Measurements from ENCODE around the gene FABP6. TPM values are rescaled to one million over a fixed set of nuclear protein-coding genes. Genes with fewer than 3 reads are reported as not detected.

The FABP6 gene
- total RNA-seq, 2 donors from 2014 or later, result not detected

- Histone ChIP-seq H3K36me3 (no peaks in the 10 kb centered on the region), H3K27ac (no peak overlapping the region), H3K4me1 (ENCODE audit: control insufficient read depth in 1 of 2, low read depth in 2 of 2) (no peaks in the 10 kb centered on the region), H3K4me3 (no peak overlapping the region), H3K9me3 (no peaks in the 10 kb centered on the region), H3K27me3 (replicated peaks; ENCODE audit: insufficient read depth) (no peaks in the 10 kb centered on the region)
- ATAC-seq (ENCODE audit: insufficient number of reproducible peaks, low FRiP score, low read depth) (no peak), DNase-seq (ENCODE audit: low spot score) (no peak)
- no peak for TF ChIP-seq CTCF (IDR thresholded peaks at IDR 0.05)
These were observed 19.4 kb upstream of the FABP6 start for GRCh38 chr5:160209917-160210316.

GRCh38 chr5:160210606-160211005 is 18.7 kb upstream of the FABP6 start:
- H3K4me3 ChIP-seq, result no peak overlapping the region
- ATAC-seq (ENCODE audit: insufficient number of reproducible peaks, low FRiP score, low read depth), result no peak
- TF ChIP-seq CTCF (IDR thresholded peaks at IDR 0.05), result no peak

GRCh38 chr5:160211352-160211751 is 18.0 kb upstream of the FABP6 start:
- no peaks in the 10 kb centered on the region for H3K9me3 ChIP-seq
- TF ChIP-seq CTCF (IDR thresholded peaks at IDR 0.05), result no peak
- no peak overlapping the region for H3K27ac ChIP-seq
- no peak overlapping the region for H3K4me3 ChIP-seq
- no peak for ATAC-seq (ENCODE audit: insufficient number of reproducible peaks, low FRiP score, low read depth)
- H3K36me3 ChIP-seq, result no peaks in the 10 kb centered on the region
- no peak for DNase-seq (ENCODE audit: low spot score)
- H3K4me1 ChIP-seq (ENCODE audit: control insufficient read depth in 1 of 2, low read depth in 2 of 2), result no peaks in the 10 kb centered on the region
- H3K27me3 ChIP-seq (replicated peaks; ENCODE audit: insufficient read depth), result no peaks in the 10 kb centered on the region

More at GRCh38 chr5:160210606-160211005, 18.7 kb upstream of the FABP6 start:
- no peaks in the 10 kb centered on the region for H3K27me3 ChIP-seq (replicated peaks; ENCODE audit: insufficient read depth)
- H3K9me3 ChIP-seq, result no peaks in the 10 kb centered on the region
- DNase-seq (ENCODE audit: low spot score), result no peak
- H3K27ac ChIP-seq, result no peak overlapping the region
- H3K36me3 ChIP-seq, result no peaks in the 10 kb centered on the region
- no peaks in the 10 kb centered on the region for H3K4me1 ChIP-seq (ENCODE audit: control insufficient read depth in 1 of 2, low read depth in 2 of 2)

- Histone ChIP-seq H3K9me3 (no peaks in the 10 kb centered on the region), H3K4me3 (no peak overlapping the region), H3K27me3 (replicated peaks; ENCODE audit: insufficient read depth) (no peaks in the 10 kb centered on the region), H3K27ac (no peak overlapping the region), H3K36me3 (no peaks in the 10 kb centered on the region), H3K4me1 (ENCODE audit: control insufficient read depth in 1 of 2, low read depth in 2 of 2) (no peaks in the 10 kb centered on the region)
- ATAC-seq (ENCODE audit: insufficient number of reproducible peaks, low FRiP score, low read depth) (no peak), DNase-seq (ENCODE audit: low spot score) (no peak)
- no peak for TF ChIP-seq CTCF (IDR thresholded peaks at IDR 0.05)
These were observed 15.8 kb upstream of the FABP6 start for GRCh38 chr5:160213537-160213936.

GRCh38 chr5:160219356-160219755 is 9.9 kb upstream of the FABP6 start:
- DNase-seq (ENCODE audit: low spot score) (no peak), ATAC-seq (ENCODE audit: insufficient number of reproducible peaks, low FRiP score, low read depth) (no peak)
- Histone ChIP-seq H3K27me3 (replicated peaks; ENCODE audit: insufficient read depth) (no peaks in the 10 kb centered on the region), H3K27ac (no peak overlapping the region), H3K4me3 (no peak overlapping the region), H3K4me1 (ENCODE audit: control insufficient read depth in 1 of 2, low read depth in 2 of 2) (no peaks in the 10 kb centered on the region), H3K9me3 (no peaks in the 10 kb centered on the region), H3K36me3 (no peaks in the 10 kb centered on the region)
- no peak for TF ChIP-seq CTCF (IDR thresholded peaks at IDR 0.05)

All from thoracic aorta (tissue), 2 donors.